K562 (cell line): ENCODE data around the gene TMEM184A. TPM values are rescaled to one million over a fixed set of nuclear protein-coding genes. Genes with fewer than 3 reads are reported as not detected.

Source experiments
- ATAC-seq: fragments of 200-7000 bp; cut with Tn5 transposase; 3 replicates; pipeline ENCODE4 v1.9.1; 2020; ENCODE audit warnings: moderate library complexity
- BruUV-seq: library from RNA; stranded (reverse); fragments of 400-500 nt; replicated peaks from 2 replicates; lab custom pipeline; 2021; lab: Mats Ljungman, UMichigan
- CTCF ChIA-PET: fragments of 300-600 bp; formaldehyde crosslinking; extraction: SDS; loops from one replicate; lab custom pipeline; 2021; ENCODE audit warnings: low intra/inter-chr PET ratio; lab: Yijun Ruan, JAX
- POLR2A ChIA-PET: fragments of 300-600, 350-650 bp; sonication (Branson Sonifier 250); formaldehyde crosslinking; extraction: SDS; loops from one replicate; lab custom pipeline; 2021; ENCODE audit warnings: antibody characterized with exemption, inconsistent platforms; lab: Yijun Ruan, JAX
- DNase-seq, 4 experiments: peaks; one replicate each; pipeline versions ENCODE4 v3.0.0 to v3.0.0-alpha.2; 2011 to 2018; ENCODE audit warnings: low spot score in 3 of 4, mixed read lengths in 3 of 4; ENCODE audit errors: extremely low read depth in 1 of 4
- FAIRE-seq: peaks from 2 replicates; lab custom pipeline; 2011; peaks lifted over from hg19 to GRCh38; lab: Jason Lieb, UNC
- H2AFZ ChIP-seq: 2 replicates; pipeline ENCODE4 v1.6.0; 2011; ENCODE audit warnings: low read depth, low read length, control low read depth, inconsistent platforms
- H3K27ac ChIP-seq: fragments of 200-600 bp; 3 replicates; pipeline ENCODE4 v1.8.0; 2011; ENCODE audit warnings: low read depth, mild to moderate bottlenecking, control low read depth, inconsistent platforms, low read length, moderate library complexity, mixed read lengths; ENCODE audit errors: extremely low read depth
- H3K27me3 ChIP-seq, 2 experiments: fragments of 300-600 bp in 1 of 2; 2 replicates in 1 of 2; 3 replicates in 1 of 2; pipeline versions ENCODE4 v1.6.0 to v1.8.0; 2011; ENCODE audit warnings: inconsistent platforms in 2 of 2, low read length in 2 of 2, mild to moderate bottlenecking in 1 of 2, mixed read lengths in 1 of 2, moderate library complexity in 1 of 2; ENCODE audit not compliant: control insufficient read depth in 2 of 2, insufficient read depth in 2 of 2
- H3K36me3 ChIP-seq: fragments of 300-600 bp; 3 replicates; pipeline ENCODE4 v1.8.0; 2011; ENCODE audit warnings: mild to moderate bottlenecking, low read length, inconsistent platforms; ENCODE audit not compliant: control insufficient read depth, insufficient read depth
- H3K4me1 ChIP-seq, 2 experiments: fragments of 200-600 bp in 1 of 2; replicated peaks in 1 of 2; 2 replicates in 1 of 2; 3 replicates in 1 of 2; pipeline versions ENCODE4 v1.5.1 to v1.8.0; 2011; ENCODE audit warnings: inconsistent platforms in 2 of 2, low read length in 2 of 2, mild to moderate bottlenecking in 1 of 2, mixed read lengths in 1 of 2, moderate library complexity in 1 of 2; ENCODE audit not compliant: control insufficient read depth in 2 of 2, insufficient read depth in 2 of 2
- H3K4me2 ChIP-seq: 2 replicates; pipeline ENCODE4 v1.6.1; 2011; ENCODE audit warnings: low read length, control low read depth, inconsistent platforms, mixed read lengths; ENCODE audit not compliant: insufficient read depth
- H3K4me3 ChIP-seq: fragments of 200-600 bp; sonication (generic), shearing (Covaris generic); 2 replicates; pipeline ENCODE4 v1.5.1; 2016; ENCODE audit warnings: control low read depth, inconsistent platforms
- H3K79me2 ChIP-seq: fragments of 200-600 bp; 3 replicates; pipeline ENCODE4 v1.8.0; 2011; ENCODE audit warnings: low read length, inconsistent platforms; ENCODE audit not compliant: control insufficient read depth, insufficient read depth
- H3K9ac ChIP-seq, 2 experiments: 2 replicates each; pipeline versions ENCODE4 v1.6.0 to v1.6.1; 2011; ENCODE audit warnings: low read depth in 2 of 2, low read length in 2 of 2, control low read depth in 1 of 2, inconsistent platforms in 1 of 2, mild to moderate bottlenecking in 1 of 2, mixed read lengths in 1 of 2; ENCODE audit not compliant: insufficient read depth in 1 of 2
- H3K9me1 ChIP-seq: one replicate; pipeline ENCODE4 v1.6.0; 2011; ENCODE audit warnings: inconsistent platforms, mild to moderate bottlenecking, low read length, moderate library complexity; ENCODE audit not compliant: control insufficient read depth, insufficient read depth
- H3K9me3 ChIP-seq: replicated peaks from 2 replicates; pipeline ENCODE4 v1.5.1; 2011; ENCODE audit warnings: low read depth, low read length, inconsistent platforms; ENCODE audit not compliant: control insufficient read depth, insufficient read depth
- H4K20me1 ChIP-seq: replicated peaks from 2 replicates; pipeline ENCODE4 v1.6.1; 2011; ENCODE audit warnings: low read length, inconsistent platforms, mixed read lengths; ENCODE audit not compliant: control insufficient read depth, insufficient read depth
- ADNP ChIP-seq: fragments of 200-800 bp; sonication (Bioruptor generic); IDR thresholded peaks from 2 replicates; pipeline ENCODE4 v1.6.1; 2016; ENCODE audit warnings: missing genetic modification characterization, missing compliant biosample characterization
- BCOR ChIP-seq: fragments of 450-650 bp; IDR thresholded peaks from 2 replicates; pipeline ENCODE4 v1.6.1; 2016
- BDP1 ChIP-seq: IDR thresholded peaks from 3 replicates; pipeline ENCODE4 v1.6.1; 2011; ENCODE audit not compliant: insufficient read length, insufficient read depth
- CBX1 ChIP-seq: sonication (generic); IDR thresholded peaks from 2 replicates; pipeline ENCODE4 v1.6.1; 2016; ENCODE audit warnings: antibody characterized with exemption, low read depth, mild to moderate bottlenecking
- HDAC1 ChIP-seq, 2 experiments: fragments of 450-650 bp; IDR thresholded peaks; 2 replicates each; pipeline ENCODE4 v1.6.1; 2016 to 2017; ENCODE audit warnings: inconsistent platforms in 1 of 2, mild to moderate bottlenecking in 1 of 2, moderate library complexity in 1 of 2
- HDAC2 ChIP-seq: fragments of 450-650 bp; IDR thresholded peaks from 2 replicates; pipeline ENCODE4 v1.6.1; 2016; ENCODE audit warnings: mild to moderate bottlenecking
- KDM1A ChIP-seq, 2 experiments: fragments of 450-650 bp; IDR thresholded peaks; 2 replicates each; pipeline ENCODE4 v1.6.1; 2016; ENCODE audit warnings: mild to moderate bottlenecking in 2 of 2
- NR2C2 ChIP-seq, 2 experiments: fragments of 200-800 bp in 1 of 2; sonication (Bioruptor generic) in 1 of 2; sonication (generic) in 1 of 2; formaldehyde crosslinking in 1 of 2; IDR thresholded peaks; 2 replicates each; pipeline versions ENCODE4 v1.6.1 to v1.8.0; 2016 to 2022; ENCODE audit warnings: mild to moderate bottlenecking in 1 of 2, missing compliant biosample characterization in 1 of 2, missing genetic modification characterization in 1 of 2, missing genetic modification reagents in 1 of 2
- PHF20 ChIP-seq: fragments of 450-650 bp; IDR thresholded peaks from 2 replicates; pipeline ENCODE4 v1.6.1; 2018; ENCODE audit not compliant: partially characterized antibody
- PTTG1 ChIP-seq: fragments of 450-650 bp; IDR thresholded peaks from 2 replicates; pipeline ENCODE4 v1.6.1; 2016; ENCODE audit warnings: low read depth, mild to moderate bottlenecking, missing genetic modification characterization, missing compliant biosample characterization
- RBBP5 ChIP-seq: fragments of 200-600 bp; sonication (generic); IDR thresholded peaks from 2 replicates; pipeline ENCODE4 v1.6.1; 2012; ENCODE audit warnings: borderline replicate concordance, mild to moderate bottlenecking, low read length, control low read depth, inconsistent platforms; ENCODE audit not compliant: insufficient read depth, poor library complexity, severe bottlenecking
- RCOR1 ChIP-seq, 2 experiments: IDR thresholded peaks; 2 replicates each; pipeline ENCODE4 v1.6.1; 2012; ENCODE audit warnings: low read depth in 2 of 2, low read length in 2 of 2, borderline replicate concordance in 1 of 2, improper control_type of control experiment in 1 of 2
- RFX7 ChIP-seq: fragments of 250-450 bp; sonication (Bioruptor Pico); IDR thresholded peaks from 2 replicates; pipeline ENCODE4 v1.5.1; 2021; ENCODE audit warnings: mild to moderate bottlenecking
- SMARCA5 ChIP-seq: fragments of 450-650 bp; IDR thresholded peaks from 2 replicates; pipeline ENCODE4 v1.6.1; 2016
- SPI1 ChIP-seq: IDR thresholded peaks from 2 replicates; pipeline ENCODE4 v1.6.1; 2011; ENCODE audit warnings: low read depth, low read length, control low read depth, borderline replicate concordance
- ZNF217 ChIP-seq: sonication (generic); formaldehyde crosslinking; IDR thresholded peaks from 2 replicates; pipeline ENCODE4 v1.8.0; 2022; ENCODE audit warnings: mild to moderate bottlenecking, missing genetic modification reagents
- ZNF274 ChIP-seq: IDR thresholded peaks from 2 replicates; pipeline ENCODE4 v1.6.1; 2011; ENCODE audit warnings: low read depth, mild to moderate bottlenecking, low read length, moderate library complexity, borderline replicate concordance
- ZNF780A ChIP-seq: fragments of 250-450 bp; sonication (Bioruptor Pico); IDR thresholded peaks from 2 replicates; pipeline ENCODE4 v1.5.0; 2021; ENCODE audit warnings: mild to moderate bottlenecking
- WGBS: fragments of 100-300 bp; shearing (Covaris generic); methylation state at CpG from one replicate; pipeline ENCODE4 v1.1.6; 2016; ENCODE audit warnings: low coverage, mixed read lengths; ENCODE audit not compliant: insufficient coverage; ENCODE audit errors: missing lambda C conversion rate; 5-methylcytosine and 5-hydroxymethylcytosine counted together
- in situ Hi-C: fragments of 300-500 bp; cut with MboI; formaldehyde crosslinking; loops from 4 replicates; pipeline ENCODE4 v1.15.0; 2018; ENCODE audit warnings: inconsistent platforms, mixed read lengths
- intact Hi-C: fragments of 100-400 bp; cut with micrococcal nuclease; formaldehyde crosslinking; loops from 2 replicates; pipeline ENCODE4 v1.14.2; 2022
- polyA plus RNA-seq, 8 experiments: library from polyadenylated mRNA; depleted of rRNA in 4 of 8; stranded (reverse) in 5 of 8; unstranded in 3 of 8; fragments of >200 nt; fragmentation: Nextera tagmentation in 2 of 8; fragmentation: Illumina TruSeq in 1 of 8; extraction: Ambion mirVana in 2 of 8; extraction: Trizol in 1 of 8; gene quantifications; 2 replicates each; pipeline versions ENCODE4 v1.2.1 to v1.2.3, GENCODE V29; 2011 to 2014; ENCODE audit warnings: inconsistent platforms in 1 of 8, missing spikeins in 1 of 8
- total RNA-seq, 7 experiments: library from RNA; depleted of rRNA in 6 of 7; stranded (reverse); fragments of >200 nt in 6 of 7; fragmentation: Illumina TruSeq in 2 of 7; extraction: Trizol in 2 of 7; gene quantifications; 2 replicates each; pipeline versions ENCODE4 v1.2.1 to v1.2.3, GENCODE V29; 2011 to 2021; ENCODE audit warnings: low replicate concordance in 1 of 7
- TF ChIP-seq, protein P1 (sequence below): fragments of 450-650 bp; formaldehyde crosslinking; IDR thresholded peaks from 2 replicates; pipeline ENCODE4 v1.4.0; 2022; ENCODE audit warnings: mild to moderate bottlenecking, moderate library complexity
- TF ChIP-seq, protein P2 (sequence below): fragments of 450-650 bp; conservative IDR thresholded peaks from 2 replicates; pipeline ENCODE4 v1.6.1; 2016; ENCODE audit warnings: missing genetic modification characterization, low read depth, mild to moderate bottlenecking, control low read depth, missing compliant biosample characterization

Gene TMEM184A
- total and polyA plus RNA-seq, 9 of the 15 experiments (the other 6 are each of a cell fraction or from before 2014, with no cell fraction given) = 0.10 to 0.18 (median 0.11) TPM; not detected in 6

DNA sequence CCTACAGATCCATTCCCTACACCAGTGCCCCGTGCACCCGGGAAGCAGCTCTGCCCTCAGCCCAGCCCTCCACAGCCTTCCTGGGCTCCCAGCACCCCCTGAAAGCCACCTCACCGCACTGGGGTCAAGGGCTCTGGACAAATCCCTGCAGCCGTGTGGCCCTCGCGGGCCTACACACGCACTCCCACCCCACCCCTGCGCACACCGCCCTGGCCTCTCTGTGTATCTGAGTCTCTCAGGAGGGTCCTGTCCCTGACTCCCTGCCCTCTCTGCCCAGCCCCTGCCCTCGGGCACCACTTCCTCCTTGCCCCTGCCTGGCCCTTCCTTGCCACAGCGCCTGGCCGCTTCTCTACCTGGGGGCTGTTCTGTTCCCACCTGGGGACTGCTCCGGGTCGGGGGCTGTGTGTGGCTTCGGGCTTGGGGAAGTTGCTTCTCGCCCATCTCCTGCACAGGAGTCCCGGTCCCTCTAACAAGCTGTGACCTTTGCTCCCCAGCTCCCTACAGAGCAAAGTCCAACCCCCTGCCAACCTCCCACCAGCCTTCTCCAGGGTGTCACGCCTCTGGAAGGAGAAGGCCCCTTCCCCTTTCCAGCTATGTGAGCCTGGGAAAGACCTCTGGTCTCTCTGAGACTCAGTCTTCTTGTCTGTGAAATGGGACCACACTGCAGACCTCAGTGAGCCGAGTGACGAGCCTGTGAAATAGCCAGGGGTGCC is 1.5 kb downstream of the TMEM184A start:
- in situ Hi-C loops = no loop called here
- H3K4me2 ChIP-seq = no peak overlapping the region
- intact Hi-C loops = loop anchor here (5.0 kb wide), 1 partner anchor 47 kb away; no protein-coding TSS in a partner anchor
- TF ChIP-seq KDM1A (IDR thresholded peaks at IDR 0.05) = peak; percentile 84 to 90
- peak; percentile 95 for TF ChIP-seq ADNP (tag)
- no peak for TF ChIP-seq NR2C2 (CRISPR knock-in tag; IDR thresholded peaks at IDR 0.05)
- 0 out of 2 replicates have a peak, but pooled peaks have one; percentile 11 for TF ChIP-seq NR2C2 (tag; IDR thresholded peaks at IDR 0.05)
- no peak for TF ChIP-seq PTTG1 (tag)
- TF ChIP-seq SMARCA5 = peak; percentile 91
- peak; percentile 74 for TF ChIP-seq CBX1
- no peak for TF ChIP-seq ZNF274
- no peak for TF ChIP-seq RBBP5
- TF ChIP-seq RCOR1 (IDR thresholded peaks at IDR 0.05; ENCODE audit: borderline replicate concordance in 1 of 2, low read depth in 2 of 2, low read length in 2 of 2) = peak in 1 of 2 experiments; percentile 59; a peak in 3 of 4 replicates
- TF ChIP-seq, protein P1, sequence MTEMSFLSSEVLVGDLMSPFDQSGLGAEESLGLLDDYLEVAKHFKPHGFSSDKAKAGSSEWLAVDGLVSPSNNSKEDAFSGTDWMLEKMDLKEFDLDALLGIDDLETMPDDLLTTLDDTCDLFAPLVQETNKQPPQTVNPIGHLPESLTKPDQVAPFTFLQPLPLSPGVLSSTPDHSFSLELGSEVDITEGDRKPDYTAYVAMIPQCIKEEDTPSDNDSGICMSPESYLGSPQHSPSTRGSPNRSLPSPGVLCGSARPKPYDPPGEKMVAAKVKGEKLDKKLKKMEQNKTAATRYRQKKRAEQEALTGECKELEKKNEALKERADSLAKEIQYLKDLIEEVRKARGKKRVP (CRISPR knock-in tag) = no peak
- TF ChIP-seq, protein P2, sequence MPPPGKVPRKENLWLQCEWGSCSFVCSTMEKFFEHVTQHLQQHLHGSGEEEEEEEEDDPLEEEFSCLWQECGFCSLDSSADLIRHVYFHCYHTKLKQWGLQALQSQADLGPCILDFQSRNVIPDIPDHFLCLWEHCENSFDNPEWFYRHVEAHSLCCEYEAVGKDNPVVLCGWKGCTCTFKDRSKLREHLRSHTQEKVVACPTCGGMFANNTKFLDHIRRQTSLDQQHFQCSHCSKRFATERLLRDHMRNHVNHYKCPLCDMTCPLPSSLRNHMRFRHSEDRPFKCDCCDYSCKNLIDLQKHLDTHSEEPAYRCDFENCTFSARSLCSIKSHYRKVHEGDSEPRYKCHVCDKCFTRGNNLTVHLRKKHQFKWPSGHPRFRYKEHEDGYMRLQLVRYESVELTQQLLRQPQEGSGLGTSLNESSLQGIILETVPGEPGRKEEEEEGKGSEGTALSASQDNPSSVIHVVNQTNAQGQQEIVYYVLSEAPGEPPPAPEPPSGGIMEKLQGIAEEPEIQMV (tag) = no peak
- no peak for TF ChIP-seq ZNF780A (CRISPR knock-in tag)
- TF ChIP-seq RFX7 (CRISPR knock-in tag) = no peak
- TF ChIP-seq BCOR = peak; percentile 98
- peak; percentile 15 for TF ChIP-seq PHF20
- TF ChIP-seq HDAC1 (IDR thresholded peaks at IDR 0.05) = 0 out of 4 replicates have a peak, but pooled peaks of 1 of the 2 experiments have one; percentile 15
- no peak for TF ChIP-seq BDP1
- peak; percentile 34; the same call in 1 of the 2 replicates for TF ChIP-seq HDAC2
- no peak for TF ChIP-seq ZNF217
- TF ChIP-seq SPI1 = no peak

More for the DNA sequence above, 1.5 kb downstream of the TMEM184A start:
- no peaks in the 10 kb centered on the region for H3K79me2 ChIP-seq
- no peaks in the 10 kb centered on the region for H3K9me3 ChIP-seq
- no TSS peak for BruUV-seq
- peaks cover 0 to 10% of the 10 kb centered on the region in 2 experiments; a peak in 2 of 5 replicates for H3K27me3 ChIP-seq
- DNase-seq = no peak
- WGBS = 69% methylated on average over 20 of the region's 20 CpGs
- peak overlapping the region in 1 of 2 experiments; percentile 81; a peak in 1 of 4 replicates for H3K9ac ChIP-seq
- no peak for FAIRE-seq
- no peak overlapping the region for H2AFZ ChIP-seq
- no peak for ATAC-seq
- H3K27ac ChIP-seq = no peak overlapping the region
- H3K4me3 ChIP-seq = no peak overlapping the region
- H3K4me1 ChIP-seq = peaks cover 0 to 65% of the 10 kb centered on the region in 2 experiments; a peak in 4 of 5 replicates
- H3K9me1 ChIP-seq = no peaks in the 10 kb centered on the region
- ChIA-PET CTCF (interaction anchor here (0.6 kb wide), 2 partner anchors 77 to 679 kb away, joined by 3 read pairs; no protein-coding TSS in a partner anchor), POLR2A (interaction anchor here (0.6 to 0.9 kb wide), 2 partner anchors 8 to 17 kb away, joined by 3 to 4 read pairs; no protein-coding TSS in a partner anchor)
- H3K36me3 ChIP-seq = no peaks in the 10 kb centered on the region
- no peaks in the 10 kb centered on the region for H4K20me1 ChIP-seq
